A549 (cell line): Measurements from ENCODE around the gene RNASE12. TPM values are rescaled to one million over a fixed set of nuclear protein-coding genes. Genes with fewer than 3 reads are reported as not detected.

Source experiments
- ATAC-seq, 2 experiments: fragments of 200-7000 bp in 1 of 2; fragments of >200 bp in 1 of 2; cut with Nextera tagmentation in 1 of 2; cut with Tn5 transposase in 1 of 2; 3 replicates each; pipeline versions ENCODE4 v1.8.0 to v1.9.1; 2018 to 2020; ENCODE audit warnings: mild to moderate bottlenecking in 1 of 2, moderate library complexity in 1 of 2
- CTCF ChIA-PET: fragments of 300-600 bp; sonication (Branson Sonifier 250); formaldehyde crosslinking; extraction: SDS; loops from one replicate; lab custom pipeline; 2021; ENCODE audit warnings: antibody characterized with exemption, inconsistent platforms; lab: Yijun Ruan, JAX
- POLR2A ChIA-PET: fragments of 350-600 bp; formaldehyde crosslinking; extraction: SDS; loops from one replicate; lab custom pipeline; 2021; ENCODE audit warnings: antibody characterized with exemption, inconsistent platforms; lab: Yijun Ruan, JAX
- DNase-seq, 2 experiments: peaks; one replicate each; pipeline versions ENCODE4 v3.0.0 to v3.0.0-alpha.2; 2011 to 2016; ENCODE audit warnings: low read depth in 1 of 2, low spot score in 1 of 2
- FAIRE-seq: peaks from 2 replicates; lab custom pipeline; 2011; peaks lifted over from hg19 to GRCh38; lab: Jason Lieb, UNC
- H3K27ac ChIP-seq, 2 experiments: fragments of >200 bp; sonication (Bioruptor Twin); formaldehyde crosslinking; 3 replicates each; pipeline ENCODE4 v1.5.1; 2016 to 2017
- H3K4me1 ChIP-seq: fragments of >200 bp; sonication (Bioruptor Twin); formaldehyde crosslinking; 3 replicates; pipeline ENCODE4 v1.6.1; 2016
- H3K4me2 ChIP-seq: fragments of >200 bp; sonication (Bioruptor Twin); formaldehyde crosslinking; 3 replicates; pipeline ENCODE4 v1.6.1; 2016
- H3K4me3 ChIP-seq: fragments of >200 bp; sonication (Bioruptor Twin); formaldehyde crosslinking; 3 replicates; pipeline ENCODE4 v1.5.1; 2016
- H3K9me3 ChIP-seq: fragments of >200 bp; sonication (Bioruptor Twin); formaldehyde crosslinking; 3 replicates; pipeline ENCODE4 v1.6.1; 2016
- BHLHE40 ChIP-seq: IDR thresholded peaks from 2 replicates; pipeline ENCODE4 v1.6.1; 2012; ENCODE audit warnings: low read depth, low read length, inconsistent platforms
- CBX8 ChIP-seq: fragments of 200-600 bp; sonication (generic); IDR thresholded peaks from 2 replicates; pipeline ENCODE4 v1.6.1; 2016
- CEBPB ChIP-seq, 2 experiments: fragments of >200 bp in 1 of 2; sonication (Bioruptor Twin) in 1 of 2; formaldehyde crosslinking in 1 of 2; IDR thresholded peaks; 2 replicates each; pipeline ENCODE4 v1.6.1; 2012 to 2016
- CHD4 ChIP-seq: fragments of 200-600 bp; sonication (generic); IDR thresholded peaks from 2 replicates; pipeline ENCODE4 v1.6.1; 2016; ENCODE audit warnings: antibody characterized with exemption, mild to moderate bottlenecking, borderline replicate concordance
- CTCF ChIP-seq: fragments of >200 bp; sonication (Bioruptor Twin); formaldehyde crosslinking; IDR thresholded peaks from 3 replicates; pipeline ENCODE4 v1.5.1; 2016
- E2F6 ChIP-seq: IDR thresholded peaks from 2 replicates; pipeline ENCODE4 v1.6.1; 2012; ENCODE audit warnings: low read depth, borderline replicate concordance
- EHF ChIP-seq: fragments of 250-450 bp; sonication (Bioruptor Pico); IDR thresholded peaks from 2 replicates; pipeline ENCODE4 v1.5.0; 2020; ENCODE audit warnings: mild to moderate bottlenecking
- EHMT2 ChIP-seq: fragments of 200-600 bp; sonication (generic); IDR thresholded peaks from 2 replicates; pipeline ENCODE4 v1.6.1; 2016; ENCODE audit warnings: antibody characterized with exemption, low read depth, mild to moderate bottlenecking, moderate library complexity
- ELK1 ChIP-seq: fragments of 150-350 bp; IDR thresholded peaks from 2 replicates; pipeline ENCODE4 v1.6.1; 2014; ENCODE audit warnings: low read depth, mild to moderate bottlenecking, low read length
- EP300 ChIP-seq, 2 experiments: fragments of >200 bp; sonication (Bioruptor Twin); formaldehyde crosslinking; IDR thresholded peaks; 2 replicates in 1 of 2; 3 replicates in 1 of 2; pipeline ENCODE4 v1.6.1; 2016 to 2017
- ESRRA ChIP-seq: fragments of 150-350 bp; IDR thresholded peaks from 2 replicates; pipeline ENCODE4 v1.6.1; 2014; ENCODE audit warnings: mild to moderate bottlenecking, low read length, borderline replicate concordance
- FOXS1 ChIP-seq: fragments of 250-450 bp; sonication (Bioruptor Pico); IDR thresholded peaks from 2 replicates; pipeline ENCODE4 v1.5.0; 2020; ENCODE audit warnings: mild to moderate bottlenecking, moderate library complexity
- HEYL ChIP-seq: fragments of 250-450 bp; sonication (Bioruptor Pico); IDR thresholded peaks from 2 replicates; pipeline ENCODE4 v1.8.0; 2021; ENCODE audit warnings: mild to moderate bottlenecking, moderate library complexity
- KDM5A ChIP-seq: fragments of 200-600 bp; sonication (generic); IDR thresholded peaks from 2 replicates; pipeline ENCODE4 v1.6.1; 2016; ENCODE audit warnings: antibody characterized with exemption, mild to moderate bottlenecking
- MYC ChIP-seq: IDR thresholded peaks from 2 replicates; pipeline ENCODE4 v1.6.1; 2012; ENCODE audit warnings: mild to moderate bottlenecking, inconsistent platforms, low read length, improper control_type of control experiment, borderline replicate concordance
- NFE2L2 ChIP-seq: fragments of 150-350 bp; conservative IDR thresholded peaks from 2 replicates; pipeline ENCODE4 v1.6.1; 2014; ENCODE audit warnings: low read length
- POLR2A ChIP-seq: IDR thresholded peaks from 2 replicates; pipeline ENCODE4 v1.6.1; 2012; ENCODE audit warnings: mild to moderate bottlenecking, low read length
- RCOR1 ChIP-seq: fragments of 150-350 bp; IDR thresholded peaks from 2 replicates; pipeline ENCODE4 v1.6.1; 2014; ENCODE audit warnings: antibody characterized with exemption, low read length, low read depth
- REST ChIP-seq: fragments of 200-600 bp; sonication (generic); IDR thresholded peaks from 2 replicates; pipeline ENCODE4 v1.6.1; 2016; ENCODE audit warnings: antibody characterized with exemption, mild to moderate bottlenecking, moderate library complexity
- RNF2 ChIP-seq: fragments of 200-600 bp; sonication (generic); IDR thresholded peaks from 2 replicates; pipeline ENCODE4 v1.6.1; 2016; ENCODE audit warnings: low read depth, mild to moderate bottlenecking, antibody characterized with exemption, moderate library complexity, borderline replicate concordance
- ZFP36 ChIP-seq: fragments of 450-650 bp; IDR thresholded peaks from 2 replicates; pipeline ENCODE4 v1.6.1; 2014; ENCODE audit warnings: borderline replicate concordance; ENCODE audit not compliant: partially characterized antibody
- WGBS: methylation state at CpG from one replicate; pipeline ENCODE4 v1.1.6; 2017; ENCODE audit errors: missing lambda C conversion rate; 5-methylcytosine and 5-hydroxymethylcytosine counted together
- polyA plus RNA-seq, 4 experiments: library from polyadenylated mRNA; depleted of rRNA in 3 of 4; stranded (reverse); fragments of >200 nt; fragmentation: RNase III in 1 of 4; extraction: RNeasy Plus Mini Kit Qiagen cat#74134 plus additional on column Dnase treatment in 1 of 4; gene quantifications; 2 replicates in 3 of 4; 3 replicates in 1 of 4; pipeline ENCODE4 v1.2.3, GENCODE V29; 2011 to 2017

The RNASE12 gene
- polyA plus RNA-seq, 2 of the 4 experiments (the other 2 are of a cell fraction), result not detected

GRCh38 chr14:20548414-20549158 lies 42.6 kb downstream of the RNASE12 start:
- WGBS, result 63% methylated on average over 10 of the region's 10 CpGs

GRCh38 chr14:20546877-20547276 lies 44.3 kb downstream of the RNASE12 start:
- FAIRE-seq, result no peak
- TF ChIP-seq RCOR1, result no peak
- TF ChIP-seq CHD4, result no peak
- TF ChIP-seq E2F6, result no peak
- TF ChIP-seq MYC, result no peak
- TF ChIP-seq CTCF, result no peak
- TF ChIP-seq RNF2, result no peak
- TF ChIP-seq EHMT2, result no peak

More at GRCh38 chr14:20548414-20549158, 42.6 kb downstream of the RNASE12 start:
- CTCF ChIA-PET, result interaction anchor here (0.9 to 1.9 kb wide), 4 partner anchors 12 to 61 kb away, joined by 3 to 7 read pairs (median 4); no protein-coding TSS in a partner anchor
- Histone ChIP-seq H3K4me1 (no peaks in the 10 kb centered on the region), H3K4me3 (no peak overlapping the region), H3K4me2 (no peak overlapping the region), H3K27ac (no peak overlapping the region), H3K9me3 (no peaks in the 10 kb centered on the region)
- TF ChIP-seq CBX8 (no peak), CTCF (no peak), ELK1 (no peak), REST (no peak), NFE2L2 (no peak), FOXS1 (no peak), EP300 (IDR thresholded peaks at IDR 0.05) (no peak), HEYL (CRISPR knock-in tag) (no peak), BHLHE40 (no peak), POLR2A (no peak), EHF (CRISPR knock-in tag) (no peak), CEBPB (IDR thresholded peaks at IDR 0.05) (no peak), KDM5A (no peak), CHD4 (no peak), ESRRA (no peak), ZFP36 (no peak)
- POLR2A ChIA-PET, result no interaction called here
- DNase-seq, result no peak
- no peak for ATAC-seq
- FAIRE-seq, result no peak

More at GRCh38 chr14:20546877-20547276, 44.3 kb downstream of the RNASE12 start:
- no peaks in the 10 kb centered on the region for H3K4me1 ChIP-seq
- ATAC-seq, result no peak
- CTCF ChIA-PET, result interaction anchor here (1.0 to 1.4 kb wide), 3 partner anchors 10 to 131 kb away, joined by 3 read pairs; no protein-coding TSS in a partner anchor
- H3K4me3 ChIP-seq, result no peak overlapping the region
- POLR2A ChIA-PET, result no interaction called here
- H3K4me2 ChIP-seq, result no peak overlapping the region
- H3K27ac ChIP-seq, result no peak overlapping the region
- WGBS, result 27% methylated on average over 3 of the region's 3 CpGs
- no peaks in the 10 kb centered on the region for H3K9me3 ChIP-seq
- no peak for DNase-seq
